Stimulated activated CD4-positive, alpha-beta T cell treated with anti-CD3 and anti-CD28 coated beads, Interleukin-2, amount 100 ng/mL, for 48 hours (primary cell): Measurements from ENCODE around the gene KNL1.
"Not testable (repeated sequence)": the region's sequence is repeated elsewhere in the genome, so short reads cannot be mapped to it uniquely, and the experiment has no call there.

Experiments
- DNase-seq, 2 donors: peaks; one replicate each; pipeline ENCODE4 v3.0.0-alpha.2; 2020

The KNL1 gene

DNA sequence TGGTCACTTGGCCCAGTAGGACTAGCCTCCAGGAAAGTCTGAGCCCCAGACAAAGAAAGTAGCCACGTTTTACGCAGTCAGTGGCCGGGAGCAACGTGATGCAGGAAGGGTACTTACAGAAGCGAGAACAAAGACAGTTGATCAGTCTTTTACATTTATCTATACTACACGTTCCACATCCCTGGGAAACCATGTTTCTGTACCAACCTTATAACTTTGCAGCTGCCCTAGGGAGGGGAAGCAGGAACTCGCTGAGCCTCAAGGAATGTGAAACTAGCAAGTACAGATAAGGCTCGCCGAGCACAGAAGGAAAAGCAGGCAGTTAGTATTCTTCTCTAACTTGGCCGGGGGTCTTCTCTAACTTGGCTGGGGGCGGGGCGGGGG lies 3.4 kb upstream of the KNL1 start:
- DNase-seq, result no peak

DNA sequence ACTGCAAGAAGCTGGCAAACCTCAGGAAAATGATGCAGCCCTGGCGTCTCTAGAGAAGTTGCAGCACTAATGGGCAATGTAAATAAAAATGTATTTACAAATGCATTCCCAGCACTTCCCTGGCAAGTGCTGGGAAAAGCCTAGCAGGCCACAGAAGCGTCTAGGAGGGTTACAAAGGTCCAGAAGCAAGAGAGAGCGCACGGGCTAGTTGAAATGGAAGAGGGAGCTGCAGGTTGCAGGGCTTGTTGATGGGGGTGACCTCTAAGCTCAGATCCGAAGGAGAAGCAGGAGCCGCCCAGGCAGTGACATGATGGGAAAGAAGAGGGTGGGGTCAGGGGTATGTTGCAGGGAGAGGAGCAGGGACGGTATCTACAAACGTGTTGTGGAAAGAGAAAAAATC lies 2.7 kb upstream of the KNL1 start:
- no peak for DNase-seq

DNA sequence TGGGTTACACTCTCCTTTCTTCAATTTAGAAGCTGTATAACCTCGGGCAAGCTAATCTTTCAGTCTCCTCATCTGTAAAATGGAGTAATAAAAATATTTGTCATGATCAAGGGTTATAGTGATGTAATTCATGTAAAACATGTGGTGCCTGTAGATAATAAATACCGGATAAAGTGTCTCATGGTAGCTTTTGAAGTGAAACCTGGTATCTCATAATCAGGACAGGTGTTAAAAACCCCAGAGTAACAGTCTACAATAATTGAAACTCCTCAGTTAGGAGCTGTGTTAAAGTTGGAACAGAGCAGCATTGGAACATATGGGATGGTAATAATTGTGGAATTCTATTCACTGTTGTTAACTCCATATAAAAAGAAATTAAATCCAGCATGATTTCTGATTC lies 884 bp upstream of the KNL1 start:
- DNase-seq, result no peak

GRCh38 chr15:40594429-40594836 lies 384 bp downstream of the KNL1 start:
- no peak for DNase-seq

DNA sequence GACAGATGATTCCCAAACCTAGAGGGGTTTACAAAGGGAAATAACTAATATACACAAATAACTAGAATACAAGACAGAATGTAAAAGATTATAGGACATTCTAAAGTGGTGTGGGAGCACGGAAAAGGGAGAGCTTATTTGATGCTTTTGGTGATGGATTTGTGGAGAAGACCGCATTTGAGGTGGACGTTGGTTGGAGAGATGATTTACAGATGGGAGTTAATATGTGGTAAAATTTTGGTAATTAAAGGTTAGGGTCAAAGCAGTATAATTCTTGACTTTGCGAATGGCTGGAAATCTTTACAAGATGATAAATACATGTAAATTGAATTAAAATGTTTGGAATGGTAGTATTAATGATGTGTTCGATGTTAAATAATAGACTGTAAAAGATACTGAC lies 1.2 kb downstream of the KNL1 start:
- no peak for DNase-seq

DNA sequence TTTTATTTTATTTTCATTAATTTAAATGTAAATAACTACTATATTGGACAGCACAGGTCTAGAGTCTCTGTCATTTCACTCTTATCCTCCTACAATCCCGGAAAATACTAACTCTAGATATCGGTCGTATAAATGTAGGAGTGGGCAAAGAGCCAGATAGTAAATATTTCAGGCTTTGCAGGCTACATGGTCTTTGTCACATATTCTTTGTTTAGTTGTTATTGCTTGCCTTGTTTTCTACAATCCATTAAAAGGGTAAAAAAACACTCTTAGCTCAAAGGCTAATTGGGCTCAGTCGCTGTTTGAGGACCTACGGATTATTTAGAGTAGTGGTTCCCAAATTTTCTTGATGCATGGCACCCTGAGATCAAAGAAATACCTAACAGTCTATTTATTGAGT lies 1.7 kb downstream of the KNL1 start:
- DNase-seq, result no peak

DNA sequence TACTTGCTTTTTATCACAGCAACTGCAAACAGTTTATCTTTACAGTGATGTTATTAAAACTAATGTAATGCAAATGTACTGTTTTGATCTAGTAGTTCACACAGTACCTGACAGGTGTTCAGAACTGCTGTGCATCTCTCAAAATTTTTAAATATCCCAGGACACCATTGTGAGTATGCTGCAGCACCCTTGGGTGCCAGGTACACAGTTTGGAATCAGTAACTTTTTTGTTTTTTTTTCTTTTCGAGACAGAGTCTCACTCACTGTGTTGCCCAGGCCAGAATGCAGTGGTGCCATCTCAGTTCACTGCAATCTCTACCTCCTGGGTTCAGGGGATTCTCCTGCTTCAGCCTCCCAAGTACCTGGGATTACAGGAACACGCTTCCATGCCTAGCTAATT lies 3.0 kb downstream of the KNL1 start:
- no peak for DNase-seq

GRCh38 chr15:40598126-40598525 lies 4.1 kb downstream of the KNL1 start:
- DNase-seq, result no peak

GRCh38 chr15:40598672-40599071 lies 4.6 kb downstream of the KNL1 start:
- DNase-seq, result no peak

GRCh38 chr15:40600956-40601355 lies 6.9 kb downstream of the KNL1 start:
- no peak for DNase-seq

- no peak for DNase-seq
These were observed 9.9 kb downstream of the KNL1 start for GRCh38 chr15:40603935-40604334.

DNA sequence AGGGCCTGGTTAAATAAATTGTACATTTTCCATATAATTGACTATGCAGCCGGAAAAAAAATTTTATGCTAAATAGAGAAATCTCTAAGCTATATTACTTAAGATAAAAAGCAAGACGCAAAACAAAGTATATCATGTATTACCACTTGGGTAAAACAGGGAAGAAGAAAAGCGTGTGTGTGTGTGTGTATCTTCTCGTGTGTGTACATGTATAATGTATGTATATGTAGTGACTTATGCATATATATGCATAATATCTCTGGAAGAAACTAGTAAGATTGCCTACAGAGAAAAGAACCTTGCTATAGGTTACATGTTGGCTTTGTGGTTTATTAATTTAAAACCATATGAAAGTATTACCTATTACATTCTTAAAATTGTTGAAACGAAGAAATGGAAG lies 19.0 kb downstream of the KNL1 start:
- no peak for DNase-seq

DNA sequence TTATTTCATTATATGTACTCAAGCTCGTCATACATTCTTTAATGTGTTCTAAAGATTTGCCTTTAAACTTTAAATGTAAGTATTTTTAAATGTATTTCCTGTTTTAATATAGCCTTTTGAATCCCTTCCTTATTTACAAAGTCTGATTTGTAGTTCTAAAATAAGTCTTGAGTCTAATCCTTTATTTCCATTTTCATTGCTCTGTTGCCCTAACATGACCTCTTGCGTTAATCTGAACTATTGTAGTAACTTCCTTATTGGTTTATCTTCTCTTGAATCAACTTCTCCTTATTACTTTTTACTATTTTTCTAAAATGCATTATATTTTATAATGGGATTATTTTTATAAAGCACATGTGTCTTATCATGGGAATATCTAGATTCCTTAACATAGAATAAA lies 24.0 kb downstream of the KNL1 start:
- no peak for DNase-seq

DNA sequence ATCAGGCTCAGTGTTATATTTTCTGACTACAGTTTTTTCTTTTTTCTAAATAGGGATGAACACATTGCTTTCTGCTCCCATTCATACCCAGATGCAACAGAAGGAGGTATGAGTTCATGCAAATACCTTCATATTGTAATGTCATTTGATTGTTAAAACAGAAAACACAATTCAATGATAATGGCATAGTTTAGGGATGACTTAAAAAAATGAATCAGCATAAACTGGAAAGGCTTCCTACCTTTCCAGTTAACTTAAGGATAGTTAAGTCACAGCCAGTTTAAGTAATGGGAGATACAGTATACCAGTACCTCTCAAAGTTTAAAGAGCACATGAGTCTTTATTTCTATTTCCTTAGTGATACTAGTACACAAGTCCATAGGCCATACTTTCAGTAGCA lies 24.9 kb downstream of the KNL1 start:
- no peak for DNase-seq

GRCh38 chr15:40623361-40623760 lies 29.3 kb downstream of the KNL1 start:
- DNase-seq, result no peak

GRCh38 chr15:40630313-40630712 lies 36.3 kb downstream of the KNL1 start:
- no peak for DNase-seq

GRCh38 chr15:40633178-40633577 lies 39.1 kb downstream of the KNL1 start:
- DNase-seq, result no peak

- DNase-seq, result no peak
These were observed 43.2 kb downstream of the KNL1 start for GRCh38 chr15:40637221-40637745.

- DNase-seq, result no peak
These were observed 45.6 kb downstream of the KNL1 start for GRCh38 chr15:40639677-40640076.

GRCh38 chr15:40647523-40647922 lies 53.5 kb downstream of the KNL1 start:
- DNase-seq, result no peak

DNA sequence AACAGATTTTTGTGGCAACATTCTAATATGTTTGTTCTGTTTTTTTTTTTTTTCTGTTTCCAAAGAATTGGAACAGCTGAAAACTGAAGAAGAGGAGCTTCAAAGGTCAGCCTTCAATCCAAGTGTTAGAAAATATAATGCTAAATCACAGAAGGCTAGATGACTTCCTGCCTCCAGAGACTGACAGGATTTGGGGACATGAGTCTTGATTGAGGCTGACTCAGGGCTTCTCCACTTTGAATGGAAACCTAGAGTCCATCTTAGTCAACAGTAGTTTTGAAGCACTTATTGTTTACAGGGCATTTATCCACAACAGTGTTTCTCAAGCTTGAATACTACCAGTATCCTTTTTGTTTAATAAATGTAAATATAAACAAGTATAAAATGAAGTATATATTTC lies 56.4 kb downstream of the KNL1 start:
- DNase-seq, result no peak

DNA sequence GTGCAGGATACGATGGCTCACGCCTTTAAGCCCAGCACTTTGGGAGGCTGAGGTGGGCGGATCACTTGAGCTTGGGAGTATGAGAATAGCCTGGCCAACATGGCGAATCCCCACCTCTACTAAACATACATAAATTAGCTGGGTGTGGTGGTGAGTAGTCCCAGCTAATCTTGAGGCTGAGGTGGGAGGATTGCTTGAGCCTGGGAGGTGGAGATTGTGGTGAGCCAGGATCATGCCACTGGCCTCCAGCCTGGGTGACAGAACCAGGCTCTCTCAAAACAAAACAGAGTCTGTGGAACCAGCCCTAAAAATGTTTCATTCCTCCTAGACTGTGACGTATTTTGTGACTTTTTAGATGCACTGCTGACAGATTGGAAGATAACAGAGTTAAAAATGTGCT lies 66.6 kb downstream of the KNL1 start:
- DNase-seq, result no peak

- DNase-seq, result no peak
These were observed 70.9 kb downstream of the KNL1 start for GRCh38 chr15:40664909-40665308.

DNA sequence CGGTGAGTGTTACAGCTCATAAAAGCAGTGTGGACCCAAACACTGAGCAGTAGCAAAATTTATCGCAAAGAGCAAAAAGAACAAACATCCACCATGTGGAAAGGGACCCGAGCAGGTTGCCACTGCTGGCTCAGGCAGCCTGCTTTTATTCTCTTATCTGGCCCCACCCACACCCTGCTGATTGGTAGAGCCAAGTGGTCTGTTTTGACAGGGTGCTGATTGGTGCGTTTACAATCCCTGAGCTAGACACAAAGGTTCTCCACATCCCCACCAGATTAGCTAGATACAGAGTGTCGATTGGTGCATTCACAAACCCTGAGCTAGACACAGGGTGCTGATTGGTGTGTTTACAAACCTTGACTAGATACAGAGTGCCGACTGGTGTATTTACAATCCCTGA lies 82.2 kb downstream of the KNL1 start:
- not testable (repeated sequence) for DNase-seq

- not testable (repeated sequence) for DNase-seq
These were observed 82.9 kb downstream of the KNL1 start for GRCh38 chr15:40676906-40677305.

DNA sequence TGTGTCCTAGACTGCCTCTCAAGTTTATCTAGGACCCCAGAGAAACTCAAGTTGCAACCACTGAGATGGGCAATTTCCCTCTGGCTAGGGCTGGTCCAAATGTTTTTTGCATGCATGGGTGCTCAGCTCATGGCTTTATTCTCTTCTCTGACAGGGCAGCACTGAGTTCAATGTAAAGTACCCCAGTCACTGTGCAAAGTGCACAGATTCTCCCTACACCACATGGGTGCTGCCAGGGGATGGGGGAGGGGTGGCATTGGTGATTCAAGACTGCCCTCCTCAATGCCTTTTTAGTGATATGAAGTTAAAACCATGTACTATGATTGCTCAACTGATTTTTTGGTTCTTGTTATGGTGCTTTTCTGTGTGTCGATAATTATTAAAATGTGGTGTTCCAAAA lies 86.1 kb downstream of the KNL1 start:
- DNase-seq, result no peak
